Mesenchymal stem cell (in vitro differentiated cells and primary cell): Measurements from ENCODE around the gene ATP6V0C.
"Not testable (repeated sequence)": the region's sequence is repeated elsewhere in the genome, so short reads cannot be mapped to it uniquely, and the experiment has no call there.

ENCODE experiments used
- DNase-seq: peaks from one replicate; pipeline ENCODE4 v3.0.0-alpha.2; 2013
- H2AFZ ChIP-seq: one replicate; pipeline ENCODE4 v1.6.1; 2013; ENCODE audit warnings: low read depth, mild to moderate bottlenecking, control low read depth, inconsistent platforms, low read length, moderate library complexity
- H2AK5ac ChIP-seq: 2 replicates; pipeline ENCODE4 v1.6.1; 2013; ENCODE audit warnings: low read length, moderate library complexity, mild to moderate bottlenecking, inconsistent platforms; ENCODE audit not compliant: severe bottlenecking
- H2BK120ac ChIP-seq: one replicate; pipeline ENCODE4 v1.6.1; 2013; ENCODE audit warnings: low read depth, mild to moderate bottlenecking, inconsistent platforms, low read length, moderate library complexity
- H2BK12ac ChIP-seq, 2 experiments: one replicate each; pipeline ENCODE4 v1.6.1; 2013; ENCODE audit warnings: inconsistent platforms in 2 of 2, low read length in 2 of 2, mild to moderate bottlenecking in 2 of 2, moderate library complexity in 2 of 2, control low read depth in 1 of 2
- H2BK15ac ChIP-seq: one replicate; pipeline ENCODE4 v1.6.1; 2013; ENCODE audit warnings: mild to moderate bottlenecking, low read depth, inconsistent platforms; ENCODE audit not compliant: poor library complexity, severe bottlenecking
- H2BK5ac ChIP-seq: 2 replicates; pipeline ENCODE4 v1.6.1; 2013; ENCODE audit warnings: low read depth, mild to moderate bottlenecking, low read length, control low read depth, inconsistent platforms; ENCODE audit not compliant: poor library complexity, severe bottlenecking
- H3K14ac ChIP-seq, 2 experiments: one replicate each; pipeline ENCODE4 v1.6.1; 2013; ENCODE audit warnings: inconsistent platforms in 2 of 2, low read length in 2 of 2, control low read depth in 1 of 2, mild to moderate bottlenecking in 1 of 2, moderate library complexity in 1 of 2
- H3K18ac ChIP-seq, 2 experiments: one replicate each; pipeline ENCODE4 v1.6.1; 2013; ENCODE audit warnings: inconsistent platforms in 2 of 2, low read length in 2 of 2, control low read depth in 1 of 2, low read depth in 1 of 2, mild to moderate bottlenecking in 1 of 2
- H3K23ac ChIP-seq, 2 experiments: one replicate each; pipeline ENCODE4 v1.6.1; 2013; ENCODE audit warnings: inconsistent platforms in 2 of 2, low read length in 2 of 2, mild to moderate bottlenecking in 2 of 2, moderate library complexity in 2 of 2, control low read depth in 1 of 2
- H3K27ac ChIP-seq: 2 replicates; pipeline ENCODE4 v1.5.1; 2013; ENCODE audit warnings: mild to moderate bottlenecking, moderate library complexity, low read length, control low read depth, inconsistent platforms; ENCODE audit not compliant: poor library complexity, severe bottlenecking
- H3K27me3 ChIP-seq, 2 experiments: 2 replicates each; pipeline versions ENCODE4 v1.6.1 to v1.7.0; 2013; ENCODE audit warnings: low read length in 2 of 2, mild to moderate bottlenecking in 2 of 2, moderate library complexity in 2 of 2, control low read depth in 1 of 2, inconsistent platforms in 1 of 2; ENCODE audit not compliant: control insufficient read depth in 1 of 2, insufficient read depth in 1 of 2
- H3K36me3 ChIP-seq, 2 experiments: 2 replicates each; pipeline versions ENCODE4 v1.6.1 to v1.7.0; 2013; ENCODE audit warnings: low read length in 2 of 2, control low read depth in 1 of 2, inconsistent platforms in 1 of 2, low read depth in 1 of 2, mild to moderate bottlenecking in 1 of 2; ENCODE audit not compliant: insufficient read depth in 2 of 2, control insufficient read depth in 1 of 2
- H3K4ac ChIP-seq, 2 experiments: one replicate each; pipeline ENCODE4 v1.6.1; 2013; ENCODE audit warnings: inconsistent platforms in 2 of 2, low read length in 2 of 2, mild to moderate bottlenecking in 2 of 2, moderate library complexity in 2 of 2, control low read depth in 1 of 2, low read depth in 1 of 2
- H3K4me1 ChIP-seq: 2 replicates; pipeline ENCODE4 v1.6.1; 2013; ENCODE audit warnings: low read depth, low read length, control low read depth; ENCODE audit not compliant: control insufficient read depth, insufficient read depth
- H3K4me2 ChIP-seq: 2 replicates; pipeline ENCODE4 v1.6.1; 2013; ENCODE audit warnings: low read length, mild to moderate bottlenecking, inconsistent platforms; ENCODE audit not compliant: poor library complexity, severe bottlenecking
- H3K4me3 ChIP-seq, 2 experiments: 2 replicates each; pipeline versions ENCODE4 v1.5.1 to v1.7.0; 2013; ENCODE audit warnings: low read length in 2 of 2, mild to moderate bottlenecking in 2 of 2, control low read depth in 1 of 2, low read depth in 1 of 2; ENCODE audit not compliant: insufficient read depth in 1 of 2
- H3K79me1 ChIP-seq: replicated peaks from 2 replicates; pipeline ENCODE4 v1.6.1; 2013; ENCODE audit warnings: mild to moderate bottlenecking, control low read depth, low read length, inconsistent platforms; ENCODE audit not compliant: poor library complexity, severe bottlenecking
- H3K9ac ChIP-seq: 2 replicates; pipeline ENCODE4 v1.7.0; 2013; ENCODE audit warnings: mild to moderate bottlenecking, low read length, moderate library complexity
- H3K9me3 ChIP-seq: 2 replicates; pipeline ENCODE4 v1.7.0; 2013; ENCODE audit warnings: mild to moderate bottlenecking, low read length; ENCODE audit not compliant: control insufficient read depth
- H4K8ac ChIP-seq: one replicate; pipeline ENCODE4 v1.6.1; 2013; ENCODE audit warnings: inconsistent platforms, mild to moderate bottlenecking, low read length, moderate library complexity
- H4K91ac ChIP-seq: one replicate; pipeline ENCODE4 v1.6.1; 2013; ENCODE audit warnings: mild to moderate bottlenecking, low read length, inconsistent platforms
- WGBS: methylation state at CpG from one replicate; pipeline ENCODE4 v1.1.7; 2013; ENCODE audit warnings: mixed read lengths; 5-methylcytosine and 5-hydroxymethylcytosine counted together

ATP6V0C gene

GRCh38 chr16:2535625-2536013, 21.9 kb downstream of the ATP6V0C start:
- Histone ChIP-seq H3K23ac (no peak overlapping the region), H3K9me3 (no peaks in the 10 kb centered on the region), H3K4me3 (peak overlapping the region in 1 of 2 experiments; percentile 19), H3K4me2 (no peak overlapping the region), H3K79me1 (no peaks in the 10 kb centered on the region), H2BK120ac (no peak overlapping the region), H2BK5ac (no peak overlapping the region), H3K36me3 (peaks cover 2 to 5% of the 10 kb centered on the region in 2 experiments), H3K14ac (no peak overlapping the region), H2BK12ac (peak overlapping the region in 1 of 2 experiments; percentile 39), H3K27me3 (no peaks in the 10 kb centered on the region), H4K8ac (peak overlapping the region; percentile 19), H2AFZ (no peak overlapping the region), H2BK15ac (no peak overlapping the region), H3K4me1 (peaks cover 27% of the 10 kb centered on the region), H3K9ac (peak overlapping the region; percentile 56), H3K18ac (peak overlapping the region in 1 of 2 experiments; percentile 11), H3K27ac (no peak overlapping the region), H3K4ac (no peak overlapping the region), H4K91ac (no peak overlapping the region), H2AK5ac (peak overlapping the region; percentile 58)
- DNase-seq = peak; percentile 79
- 63% methylated on average over 8 of the region's 9 CpGs for WGBS

DNA sequence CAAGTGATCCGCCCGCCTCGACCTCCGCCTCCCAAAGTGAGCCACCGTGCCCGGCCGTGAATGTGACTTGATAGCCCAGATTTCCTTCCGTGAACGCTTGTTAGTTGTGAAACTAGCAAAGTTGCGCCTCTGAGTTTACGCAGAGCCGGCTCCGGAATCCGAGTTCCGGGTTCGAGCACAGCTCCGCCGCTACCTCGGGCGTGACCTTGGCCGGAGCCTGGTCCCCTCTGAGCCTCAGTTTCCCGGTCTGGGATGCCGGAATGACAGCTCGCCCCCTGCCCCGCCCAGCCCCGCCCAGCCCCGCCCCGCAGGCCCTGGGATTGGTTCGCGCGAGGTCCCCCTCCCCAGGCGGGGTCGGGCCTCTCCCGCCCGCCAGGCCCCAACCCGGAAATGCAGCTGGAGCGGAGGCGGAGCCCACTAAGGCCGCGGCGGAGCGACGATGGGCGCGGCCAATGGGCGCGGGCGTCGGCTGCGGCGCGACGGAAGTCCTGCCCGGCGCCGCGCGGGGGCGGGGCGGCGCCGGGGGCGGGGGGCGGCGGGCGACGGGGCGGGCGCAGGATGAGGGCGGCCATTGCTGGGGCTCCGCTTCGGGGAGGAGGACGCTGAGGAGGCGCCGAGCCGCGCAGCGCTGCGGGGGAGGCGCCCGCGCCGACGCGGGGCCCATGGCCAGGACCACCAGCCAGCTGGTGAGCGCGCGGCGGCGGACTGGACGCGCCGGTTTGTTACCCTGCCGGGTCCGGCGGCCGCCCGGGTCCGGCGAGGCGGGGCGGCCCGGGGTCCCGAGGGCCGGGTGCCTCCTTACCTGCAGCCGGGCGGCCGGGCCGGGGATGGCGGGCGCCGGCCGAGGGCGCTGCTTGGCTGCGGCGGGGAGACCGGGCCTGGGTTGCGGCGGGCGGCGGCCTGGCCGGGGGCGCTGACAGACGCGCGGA, 24.0 kb downstream of the ATP6V0C start, which contains the start of gene PDPK1:
Gene PDPK1 (plus strand): TSS at position 571 of the 929 bp plus-strand sequence. CDS start 92 bp downstream, at position 663.
- no peaks in the 10 kb centered on the region for H3K9me3 ChIP-seq
- H3K23ac ChIP-seq = no peak within 1 kb of the TSS

GRCh38 chr16:2539192-2539844, 25.6 kb downstream of the ATP6V0C start:
- not testable (repeated sequence) for H3K27ac ChIP-seq, H4K8ac ChIP-seq, DNase-seq, H3K14ac ChIP-seq, H2BK5ac ChIP-seq, H3K27me3 ChIP-seq, H3K23ac ChIP-seq, H3K18ac ChIP-seq, H2AFZ ChIP-seq, H2BK12ac ChIP-seq, H3K36me3 ChIP-seq, H3K79me1 ChIP-seq, H2AK5ac ChIP-seq, H3K4me2 ChIP-seq, H3K4ac ChIP-seq, H2BK15ac ChIP-seq, H2BK120ac ChIP-seq, H3K9me3 ChIP-seq, H4K91ac ChIP-seq
- Histone ChIP-seq H3K4me1 (peaks cover 15% of the 10 kb centered on the region), H3K9ac (peak overlapping the region; percentile 84), H3K4me3 (peak overlapping the region in 1 of 2 experiments; percentile 81)
- 94% methylated on average over 24 of the region's 24 CpGs for WGBS

More for the DNA sequence above, 24.0 kb downstream of the ATP6V0C start, which contains the start of gene PDPK1:
- Histone ChIP-seq H3K4ac (peak within 1 kb of the TSS; percentile 17 to 75), H3K79me1 (no peaks in the 10 kb centered on the region), H3K27ac (peak within 1 kb of the TSS; percentile 17), H2BK15ac (no peak within 1 kb of the TSS), H3K4me1 (peaks cover 18% of the 10 kb centered on the region), H2AK5ac (no peak within 1 kb of the TSS), H4K8ac (peak within 1 kb of the TSS; percentile 60), H2BK12ac (no peak within 1 kb of the TSS), H2AFZ (no peak within 1 kb of the TSS), H2BK5ac (peak within 1 kb of the TSS; percentile 31), H3K4me2 (peak within 1 kb of the TSS; percentile 64), H3K36me3 (peaks cover 0 to 5% of the 10 kb centered on the region in 2 experiments), H2BK120ac (peak within 1 kb of the TSS; percentile 73), H3K9ac (peak within 1 kb of the TSS; percentile 90), H3K18ac (peak within 1 kb of the TSS; percentile 54 to 95), H3K4me3 (peak within 1 kb of the TSS; percentile 89 to 91), H3K27me3 (no peaks in the 10 kb centered on the region), H4K91ac (no peak within 1 kb of the TSS), H3K14ac (peak within 1 kb of the TSS in 1 of 2 experiments; percentile 79)
- 1% methylated on average over 41 of the region's 126 CpGs for WGBS
- DNase-seq = peak; percentile 94
